Fibroblast of lung (primary cell): ENCODE results near the gene TNNI3. TPM values are rescaled to one million over a fixed set of nuclear protein-coding genes. Genes with fewer than 3 reads are reported as not detected.
"Not testable (repeated sequence)": the region's sequence is repeated elsewhere in the genome, so short reads cannot be mapped to it uniquely, and the experiment has no call there.

Source experiments
- DNase-seq, 2 donors: peaks; one replicate each; pipeline versions ENCODE4 v3.0.0 to v3.0.0-alpha.2; 2010; ENCODE audit warnings: low read depth in 2 of 2
- H2AFZ ChIP-seq: 2 replicates; pipeline ENCODE4 v1.5.1; 2012; ENCODE audit warnings: low read length, control low read depth, inconsistent platforms
- H3K27ac ChIP-seq: 2 replicates; pipeline ENCODE4 v1.5.1; 2011; ENCODE audit warnings: low read length, control low read depth; ENCODE audit not compliant: insufficient read depth
- H3K27me3 ChIP-seq: 2 replicates; pipeline ENCODE4 v1.5.1; 2011; ENCODE audit warnings: mild to moderate bottlenecking, low read length; ENCODE audit not compliant: control insufficient read depth, insufficient read depth
- H3K36me3 ChIP-seq: 2 replicates; pipeline ENCODE4 v1.5.1; 2011; ENCODE audit warnings: low read length; ENCODE audit not compliant: control insufficient read depth, insufficient read depth
- H3K4me1 ChIP-seq: 2 replicates; pipeline ENCODE4 v1.5.1; 2011; ENCODE audit warnings: low read length; ENCODE audit not compliant: control insufficient read depth, insufficient read depth; ENCODE audit errors: extremely low read depth
- H3K4me2 ChIP-seq: 2 replicates; pipeline ENCODE4 v1.5.1; 2011; ENCODE audit warnings: low read length, control low read depth; ENCODE audit not compliant: insufficient read depth; ENCODE audit errors: extremely low read depth
- H3K4me3 ChIP-seq, 4 experiments: fragments of 200-600 bp in 1 of 4; sonication (generic) in 1 of 4; replicated peaks in 1 of 4; 2 replicates each; pipeline ENCODE4 v1.5.1; 2011 to 2016; ENCODE audit warnings: low read length in 4 of 4, low read depth in 3 of 4, mild to moderate bottlenecking in 3 of 4, control low read depth in 2 of 4, inconsistent platforms in 1 of 4, mixed read lengths in 1 of 4; ENCODE audit not compliant: insufficient read depth in 1 of 4; ENCODE audit errors: control extremely low read depth in 1 of 4
- H3K79me2 ChIP-seq: 2 replicates; pipeline ENCODE4 v1.5.1; 2012; ENCODE audit warnings: mild to moderate bottlenecking, low read length, inconsistent platforms; ENCODE audit not compliant: control insufficient read depth, insufficient read depth
- H3K9ac ChIP-seq: 2 replicates; pipeline ENCODE4 v1.5.1; 2011; ENCODE audit warnings: mild to moderate bottlenecking, low read length, control low read depth; ENCODE audit not compliant: insufficient read depth
- H3K9me3 ChIP-seq: 2 replicates; pipeline ENCODE4 v1.5.1; 2012; ENCODE audit warnings: low read depth, low read length; ENCODE audit not compliant: control insufficient read depth, insufficient read depth
- H4K20me1 ChIP-seq: 2 replicates; pipeline ENCODE4 v1.5.1; 2011; ENCODE audit warnings: low read length; ENCODE audit not compliant: control insufficient read depth, insufficient read depth; ENCODE audit errors: extremely low read depth
- EZH2 ChIP-seq: IDR thresholded peaks from 2 replicates; pipeline ENCODE4 v1.5.1; 2012; ENCODE audit warnings: low read length, control low read depth, mild to moderate bottlenecking; ENCODE audit errors: missing control alignments
- polyA minus RNA-seq: library from RNA; depleted of rRNA, polyadenylated mRNA; stranded (reverse); fragments of >200 nt; gene quantifications from 2 replicates; pipeline ENCODE4 v1.2.3, GENCODE V29; 2011; ENCODE audit warnings: low replicate concordance
- polyA plus RNA-seq, 2 donors: library from polyadenylated mRNA; depleted of rRNA in 1 of 2; stranded (reverse) in 1 of 2; unstranded in 1 of 2; fragments of >200 nt; gene quantifications; 2 replicates each; pipeline ENCODE4 v1.2.1, GENCODE V29; 2011 to 2012; ENCODE audit warnings: missing spikeins in 1 of 2
- total RNA-seq: library from RNA; depleted of rRNA; stranded (reverse); fragments of >200 nt; gene quantifications from 2 replicates; pipeline ENCODE4 v1.2.1, GENCODE V29; 2014
- TF ChIP-seq, protein P1 (sequence below), 2 donors: IDR thresholded peaks in 1 of 2; conservative IDR thresholded peaks in 1 of 2; 1 replicate in 1 of 2; 2 replicates in 1 of 2; pipeline ENCODE4 v1.5.1; 2011 to 2012; ENCODE audit warnings: low read length in 2 of 2, control low read depth in 1 of 2, inconsistent platforms in 1 of 2, low read depth in 1 of 2, mild to moderate bottlenecking in 1 of 2

Gene TNNI3
- total RNA-seq (not detected in 2 replicates), polyA plus RNA-seq (not detected in 2 replicates), polyA minus RNA-seq (not detected in 2 replicates)
- polyA plus RNA-seq (2012): not detected in 2 replicates

- DNase-seq: no peak
- no peaks in the 10 kb centered on the region for H4K20me1 ChIP-seq
- H3K9me3 ChIP-seq: no peaks in the 10 kb centered on the region
- H3K4me3 ChIP-seq: no peak within 1 kb of the TSS
- TF ChIP-seq, protein P1, sequence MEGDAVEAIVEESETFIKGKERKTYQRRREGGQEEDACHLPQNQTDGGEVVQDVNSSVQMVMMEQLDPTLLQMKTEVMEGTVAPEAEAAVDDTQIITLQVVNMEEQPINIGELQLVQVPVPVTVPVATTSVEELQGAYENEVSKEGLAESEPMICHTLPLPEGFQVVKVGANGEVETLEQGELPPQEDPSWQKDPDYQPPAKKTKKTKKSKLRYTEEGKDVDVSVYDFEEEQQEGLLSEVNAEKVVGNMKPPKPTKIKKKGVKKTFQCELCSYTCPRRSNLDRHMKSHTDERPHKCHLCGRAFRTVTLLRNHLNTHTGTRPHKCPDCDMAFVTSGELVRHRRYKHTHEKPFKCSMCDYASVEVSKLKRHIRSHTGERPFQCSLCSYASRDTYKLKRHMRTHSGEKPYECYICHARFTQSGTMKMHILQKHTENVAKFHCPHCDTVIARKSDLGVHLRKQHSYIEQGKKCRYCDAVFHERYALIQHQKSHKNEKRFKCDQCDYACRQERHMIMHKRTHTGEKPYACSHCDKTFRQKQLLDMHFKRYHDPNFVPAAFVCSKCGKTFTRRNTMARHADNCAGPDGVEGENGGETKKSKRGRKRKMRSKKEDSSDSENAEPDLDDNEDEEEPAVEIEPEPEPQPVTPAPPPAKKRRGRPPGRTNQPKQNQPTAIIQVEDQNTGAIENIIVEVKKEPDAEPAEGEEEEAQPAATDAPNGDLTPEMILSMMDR (conservative IDR thresholded peaks at IDR 0.05 in 1 of 2, IDR thresholded peaks at IDR 0.05 in 1 of 2; ENCODE audit: low read depth in 1 of 2, low read length in 2 of 2): no peak
- no peak for TF ChIP-seq EZH2
- H3K79me2 ChIP-seq: no peaks in the 10 kb centered on the region
- H3K9ac ChIP-seq: no peak within 1 kb of the TSS
- H2AFZ ChIP-seq: no peak within 1 kb of the TSS
- no peaks in the 10 kb centered on the region for H3K36me3 ChIP-seq
- peaks cover 6% of the 10 kb centered on the region for H3K4me1 ChIP-seq
- no peak within 1 kb of the TSS for H3K27ac ChIP-seq
- peaks cover 11% of the 10 kb centered on the region for H3K27me3 ChIP-seq
- H3K4me2 ChIP-seq: no peak within 1 kb of the TSS
These were observed at the start of gene TNNI3 for GRCh38 chr19:55157064-55157908. TSS of gene TNNI3 (minus strand) at chr19:55157732. CDS start at chr19:55157589, 143 bp downstream.

GRCh38 chr19:55206664-55207500 lies 49.4 kb upstream of the TNNI3 start:
- peak; percentile 85 to 90 for DNase-seq
- Histone ChIP-seq H3K27me3 (no peaks in the 10 kb centered on the region), H3K36me3 (no peaks in the 10 kb centered on the region), H3K9ac (peak overlapping the region; percentile 23), H4K20me1 (no peaks in the 10 kb centered on the region), H3K27ac (peak overlapping the region; percentile 61), H3K4me3 (peak overlapping the region in 3 of 4 experiments; percentile 3 to 57 (median 46)), H3K9me3 (no peaks in the 10 kb centered on the region), H3K79me2 (no peaks in the 10 kb centered on the region), H3K4me2 (peak overlapping the region; percentile 34), H2AFZ (no peak overlapping the region), H3K4me1 (peaks cover 17% of the 10 kb centered on the region)
- no peak for TF ChIP-seq EZH2
- TF ChIP-seq, protein P1 (conservative IDR thresholded peaks at IDR 0.05 in 1 of 2, IDR thresholded peaks at IDR 0.05 in 1 of 2; ENCODE audit: low read depth in 1 of 2, low read length in 2 of 2): no peak

GRCh38 chr19:55202199-55202598 lies 44.7 kb upstream of the TNNI3 start:
- not testable (repeated sequence) for H2AFZ ChIP-seq, DNase-seq, H3K79me2 ChIP-seq, H3K9ac ChIP-seq, H3K27ac ChIP-seq, H3K4me2 ChIP-seq, H3K27me3 ChIP-seq, H4K20me1 ChIP-seq, H3K36me3 ChIP-seq, H3K4me1 ChIP-seq, H3K9me3 ChIP-seq, H3K4me3 ChIP-seq
- TF ChIP-seq, protein P1 (conservative IDR thresholded peaks at IDR 0.05 in 1 of 2, IDR thresholded peaks at IDR 0.05 in 1 of 2; ENCODE audit: low read depth in 1 of 2, low read length in 2 of 2): peak in 1 of 2 donors; percentile 27
